ENCODE data around the gene TBC1D19. TPM values are rescaled to one million over a fixed set of nuclear protein-coding genes. Genes with fewer than 3 reads are reported as not detected.
A peak's percentile ranks its signal among the peaks of the same experiment; 100 is the strongest.

The TBC1D19 gene
- total and polyA plus RNA-seq, 2 of the 4 experiments (the other 2 are of a cell fraction): 9.9 to 17.6 TPM

GRCh38 chr4:26609391-26609790 lies 25.5 kb downstream of the TBC1D19 start:
- Histone ChIP-seq H3K18ac (ENCODE audit: low read depth, low read length) (no peak overlapping the region), H2BK15ac (ENCODE audit: low read depth, low read length) (peak overlapping the region; percentile 29; the same call in 1 of the 3 replicates), H2BK5ac (ENCODE audit: low read depth, low read length, poor library complexity, severe bottlenecking) (no peak overlapping the region), H3K27ac (ENCODE audit: insufficient read depth, low read length) (no peak overlapping the region), H3K23ac (ENCODE audit: low read depth, low read length) (peak overlapping the region; percentile 80), H3K4ac (ENCODE audit: low read depth, low read length) (no peak overlapping the region), H2BK120ac (ENCODE audit: low read depth, low read length) (no peak overlapping the region), H2AFZ (replicated peaks; ENCODE audit: low read length, poor library complexity) (no peak overlapping the region), H4K5ac (ENCODE audit: low read depth, low read length) (no peak overlapping the region), H2BK20ac (ENCODE audit: low read depth, low read length) (no peak overlapping the region), H2AK5ac (ENCODE audit: low read depth, low read length) (no peak overlapping the region), H3K9ac (ENCODE audit: low read depth, low read length) (no peak overlapping the region), H3K4me1 (ENCODE audit: control insufficient read depth, insufficient read depth, low read length) (peaks cover 7% of the 10 kb centered on the region), H3K14ac (replicated peaks; ENCODE audit: low read depth, low read length) (no peak overlapping the region; the same call in 1 of the 2 replicates), H3K36me3 (ENCODE audit: control insufficient read depth, insufficient read depth, low read length) (no peaks in the 10 kb centered on the region), H3K27me3 (ENCODE audit: control insufficient read depth, insufficient read depth, low read length) (no peaks in the 10 kb centered on the region), H4K91ac (ENCODE audit: insufficient read depth, low read depth, low read length) (no peak overlapping the region), H3K79me1 (ENCODE audit: low read depth in 1 of 2, low read length in 2 of 2) (peaks cover 13 to 28% of the 10 kb centered on the region in 2 experiments), H3K9me1 (ENCODE audit: insufficient read depth, low read length) (no peaks in the 10 kb centered on the region), H3K4me3 (ENCODE audit: insufficient read depth, low read depth, low read length) (no peak overlapping the region), H4K8ac (ENCODE audit: low read depth in 2 of 2, low read length in 2 of 2) (no peak overlapping the region), H2AK9ac (replicated peaks; ENCODE audit: low read depth, low read length, poor library complexity) (no peak overlapping the region), H3K4me2 (ENCODE audit: low read depth, low read length) (no peak overlapping the region), H3K56ac (ENCODE audit: extremely low read depth, insufficient read depth, low read length) (no peak overlapping the region), H3K9me3 (ENCODE audit: control insufficient read depth, insufficient read depth, low read length) (no peaks in the 10 kb centered on the region), H4K20me1 (ENCODE audit: insufficient read depth, low read length) (no peaks in the 10 kb centered on the region)
- intact Hi-C loops (cut with micrococcal nuclease) (no loop called here), dilution Hi-C loops (cut with HindIII; ENCODE audit: low sequenced_read_pairs, unreplicated experiment) (no loop called here), in situ Hi-C loops (cut with MboI; ENCODE audit: low sequenced_read_pairs) (no loop called here)
- POLR2A ChIA-PET (ENCODE audit: unreplicated experiment): no interaction called here
- DNase-seq: no peak
- no TSS peak for BruUV-seq (replicated peaks)
- TF ChIP-seq FOS (IDR thresholded peaks at IDR 0.05; ENCODE audit: low read depth, low read length) (no peak), USF2 (IDR thresholded peaks at IDR 0.05; ENCODE audit: low read depth, low read length) (no peak), RFX5 (IDR thresholded peaks at IDR 0.05; ENCODE audit: low read depth, low read length) (no peak), POLR2A (IDR thresholded peaks at IDR 0.05; ENCODE audit: low read depth, low read length) (no peak), MXI1 (IDR thresholded peaks at IDR 0.05; ENCODE audit: borderline replicate concordance, low read depth, low read length) (no peak), MAFK (IDR thresholded peaks at IDR 0.05; ENCODE audit: low read depth, low read length) (no peak), BHLHE40 (IDR thresholded peaks at IDR 0.05; ENCODE audit: low read depth, low read length) (no peak), NFE2L2 (IDR thresholded peaks at IDR 0.05; ENCODE audit: low read depth, low read length) (no peak), MAZ (IDR thresholded peaks at IDR 0.05; ENCODE audit: borderline replicate concordance, low read depth, low read length) (no peak), CHD1 (IDR thresholded peaks at IDR 0.05; ENCODE audit: low read depth, low read length) (no peak), CTCF (conservative IDR thresholded peaks at IDR 0.05; ENCODE audit: low read depth, low read length) (no peak), RCOR1 (IDR thresholded peaks at IDR 0.05; ENCODE audit: insufficient replicate concordance, low read length) (no peak), SMC3 (IDR thresholded peaks at IDR 0.05; ENCODE audit: low read depth, low read length) (no peak), CEBPB (IDR thresholded peaks at IDR 0.05; ENCODE audit: low read depth, low read length) (no peak), RAD21 (IDR thresholded peaks at IDR 0.05; ENCODE audit: low read length) (no peak), ELK1 (IDR thresholded peaks at IDR 0.05; ENCODE audit: borderline replicate concordance, low read depth, low read length) (no peak)
- ATAC-seq (ENCODE audit: low read depth): no peak
- CTCF ChIA-PET: interaction anchor here (0.6 kb wide), 1 partner anchor 621 kb away, joined by 3 read pairs; no protein-coding TSS in a partner anchor

All from IMR-90 (cell line).